Jurkat, Clone E6-1 (cell line): ENCODE data around the gene HTN3. TPM values are rescaled to one million over a fixed set of nuclear protein-coding genes. Genes with fewer than 3 reads are reported as not detected.
"Not testable (repeated sequence)": the region's sequence is repeated elsewhere in the genome, so short reads cannot be mapped to it uniquely, and the experiment has no call there.

Experiments
- DNase-seq: peaks from one replicate; pipeline ENCODE4 v3.0.0-alpha.2; 2011; ENCODE audit warnings: low read depth, low spot score
- H3K4me3 ChIP-seq: 2 replicates; pipeline ENCODE4 v1.5.1; 2011; ENCODE audit warnings: mild to moderate bottlenecking, low read length, control low read depth, moderate library complexity
- polyA plus RNA-seq: library from polyadenylated mRNA; unstranded; fragments of >200 nt; gene quantifications from one replicate; pipeline ENCODE4 v1.2.1, GENCODE V29; 2012; ENCODE audit warnings: missing spikeins; ENCODE audit not compliant: insufficient read length, insufficient read depth

The HTN3 gene
- not detected for polyA plus RNA-seq

- not testable (repeated sequence) for DNase-seq, H3K4me3 ChIP-seq
Measured at GRCh38 chr4:70028159-70028558, at the start of gene HTN3. HTN3 (plus strand) TSS chr4:70028459; CDS start chr4:70030741, 2,282 bp downstream.

- H3K4me3 ChIP-seq = no peak overlapping the region
Measured at GRCh38 chr4:69984030-69984443, 44.2 kb upstream of the HTN3 start.

GRCh38 chr4:69986663-69987062 lies 41.6 kb upstream of the HTN3 start:
- DNase-seq = no peak
- no peak overlapping the region for H3K4me3 ChIP-seq

More at GRCh38 chr4:69984030-69984443, 44.2 kb upstream of the HTN3 start:
- peak; percentile 16 for DNase-seq

GRCh38 chr4:69991016-69991415 lies 37.2 kb upstream of the HTN3 start:
- H3K4me3 ChIP-seq = no peak overlapping the region
- no peak for DNase-seq

GRCh38 chr4:69994782-69995181 lies 33.5 kb upstream of the HTN3 start:
- no peak for DNase-seq
- no peak overlapping the region for H3K4me3 ChIP-seq

GRCh38 chr4:69995526-69996016 lies 32.7 kb upstream of the HTN3 start, which contains the start of gene STATH:
STATH (plus strand) TSS chr4:69995966; CDS start chr4:69998438, 2,472 bp downstream.
- no peak for DNase-seq
- H3K4me3 ChIP-seq = no peak within 1 kb of the TSS

GRCh38 chr4:69999420-69999819 lies 28.8 kb upstream of the HTN3 start:
- H3K4me3 ChIP-seq = no peak overlapping the region
- no peak for DNase-seq

- no peak overlapping the region for H3K4me3 ChIP-seq
- peak; percentile 75 for DNase-seq
Measured at GRCh38 chr4:70000711-70001110, 27.5 kb upstream of the HTN3 start.

GRCh38 chr4:70002507-70002906 lies 25.8 kb upstream of the HTN3 start:
- no peak overlapping the region for H3K4me3 ChIP-seq
- DNase-seq = no peak

GRCh38 chr4:70008771-70009170 lies 19.5 kb upstream of the HTN3 start:
- DNase-seq = no peak

GRCh38 chr4:70019006-70019405 lies 9.3 kb upstream of the HTN3 start:
- not testable (repeated sequence) for H3K4me3 ChIP-seq, DNase-seq

More at GRCh38 chr4:70008771-70009170, 19.5 kb upstream of the HTN3 start:
- no peak overlapping the region for H3K4me3 ChIP-seq

- no peak for DNase-seq
- no peak overlapping the region for H3K4me3 ChIP-seq
Measured at GRCh38 chr4:70023218-70023617, 5.0 kb upstream of the HTN3 start.

GRCh38 chr4:70027011-70027410 lies 1.2 kb upstream of the HTN3 start:
- DNase-seq = no peak
- no peak overlapping the region for H3K4me3 ChIP-seq

- not testable (repeated sequence) for DNase-seq, H3K4me3 ChIP-seq
Measured at GRCh38 chr4:70037559-70037958, 9.3 kb downstream of the HTN3 start.

GRCh38 chr4:70039928-70040327 lies 11.7 kb downstream of the HTN3 start:
- not testable (repeated sequence) for DNase-seq, H3K4me3 ChIP-seq

GRCh38 chr4:70041652-70042286 lies 13.5 kb downstream of the HTN3 start:
- no peak for DNase-seq

GRCh38 chr4:70050138-70050537 lies 21.9 kb downstream of the HTN3 start, which contains the start of gene HTN1:
HTN1 (plus strand) TSS chr4:70050438; CDS start chr4:70053077, 2,639 bp downstream.
- not testable (repeated sequence) for H3K4me3 ChIP-seq

More at GRCh38 chr4:70041652-70042286, 13.5 kb downstream of the HTN3 start:
- H3K4me3 ChIP-seq = no peak overlapping the region

GRCh38 chr4:70056534-70056933 lies 28.3 kb downstream of the HTN3 start:
- not testable (repeated sequence) for DNase-seq

More at GRCh38 chr4:70050138-70050537, 21.9 kb downstream of the HTN3 start, which contains the start of gene HTN1:
- not testable (repeated sequence) for DNase-seq

GRCh38 chr4:70057651-70058050 lies 29.4 kb downstream of the HTN3 start:
- no peak overlapping the region for H3K4me3 ChIP-seq
- DNase-seq = no peak

More at GRCh38 chr4:70056534-70056933, 28.3 kb downstream of the HTN3 start:
- H3K4me3 ChIP-seq = not testable (repeated sequence)

- no peak for DNase-seq
- no peak overlapping the region for H3K4me3 ChIP-seq
Measured at GRCh38 chr4:70059149-70059548, 30.9 kb downstream of the HTN3 start.
